ENCODE measurements around the gene CWC25. TPM values are rescaled to one million over a fixed set of nuclear protein-coding genes. Genes with fewer than 3 reads are reported as not detected.
A peak's percentile ranks its signal among the peaks of the same experiment; 100 is the strongest.

The CWC25 gene
- total RNA-seq, 4 donors from 2014 or later: 31.5 to 74.8 (median 34.4) TPM

- no peak overlapping the region for H3K27ac ChIP-seq
- no peaks in the 10 kb centered on the region for H3K9me3 ChIP-seq
- no peak overlapping the region for H3K4me3 ChIP-seq
- 88% methylated on average over 7 of the region's 7 CpGs for WGBS
- no peak for DNase-seq (ENCODE audit: low spot score in 2 of 2)
- no peaks in the 10 kb centered on the region for H3K4me1 ChIP-seq
- TF ChIP-seq, protein P1, sequence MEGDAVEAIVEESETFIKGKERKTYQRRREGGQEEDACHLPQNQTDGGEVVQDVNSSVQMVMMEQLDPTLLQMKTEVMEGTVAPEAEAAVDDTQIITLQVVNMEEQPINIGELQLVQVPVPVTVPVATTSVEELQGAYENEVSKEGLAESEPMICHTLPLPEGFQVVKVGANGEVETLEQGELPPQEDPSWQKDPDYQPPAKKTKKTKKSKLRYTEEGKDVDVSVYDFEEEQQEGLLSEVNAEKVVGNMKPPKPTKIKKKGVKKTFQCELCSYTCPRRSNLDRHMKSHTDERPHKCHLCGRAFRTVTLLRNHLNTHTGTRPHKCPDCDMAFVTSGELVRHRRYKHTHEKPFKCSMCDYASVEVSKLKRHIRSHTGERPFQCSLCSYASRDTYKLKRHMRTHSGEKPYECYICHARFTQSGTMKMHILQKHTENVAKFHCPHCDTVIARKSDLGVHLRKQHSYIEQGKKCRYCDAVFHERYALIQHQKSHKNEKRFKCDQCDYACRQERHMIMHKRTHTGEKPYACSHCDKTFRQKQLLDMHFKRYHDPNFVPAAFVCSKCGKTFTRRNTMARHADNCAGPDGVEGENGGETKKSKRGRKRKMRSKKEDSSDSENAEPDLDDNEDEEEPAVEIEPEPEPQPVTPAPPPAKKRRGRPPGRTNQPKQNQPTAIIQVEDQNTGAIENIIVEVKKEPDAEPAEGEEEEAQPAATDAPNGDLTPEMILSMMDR (IDR thresholded peaks at IDR 0.05): no peak
- no peak for TF ChIP-seq EP300 (IDR thresholded peaks at IDR 0.05)
- no peak for TF ChIP-seq POLR2A (IDR thresholded peaks at IDR 0.05)
- TF ChIP-seq POLR2AphosphoS5 (IDR thresholded peaks at IDR 0.05): no peak
- peaks cover 100% of the 10 kb centered on the region for H3K36me3 ChIP-seq
- no peaks in the 10 kb centered on the region for H3K27me3 ChIP-seq
Observed at GRCh38 chr17:38809828-38810227, 15.3 kb downstream of the CWC25 start.

DNA sequence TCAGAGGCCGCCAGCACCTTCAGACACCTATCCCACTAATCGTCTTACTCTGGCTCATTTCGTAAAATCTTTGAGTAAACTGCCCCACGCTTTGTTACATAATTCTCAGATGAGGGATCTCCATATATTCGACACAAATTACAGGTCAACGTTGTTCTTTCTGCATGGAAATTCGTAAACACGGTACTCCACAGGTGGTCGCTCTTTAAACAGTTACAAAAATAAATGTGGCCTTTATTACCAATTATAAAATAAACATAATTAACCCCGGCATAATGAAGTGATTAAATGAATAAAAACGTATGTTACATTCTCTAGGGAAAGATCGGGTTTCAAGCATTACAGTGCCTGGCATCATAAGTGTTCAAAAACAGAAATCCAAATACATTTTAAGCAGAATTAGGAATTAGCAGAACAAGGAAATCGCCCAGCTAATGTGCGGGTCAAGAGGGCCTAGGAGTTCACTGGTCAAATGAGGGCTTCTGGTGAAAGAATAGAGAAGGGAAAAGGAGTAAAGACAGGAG, 24.8 kb downstream of the CWC25 start:
- H3K36me3 ChIP-seq: peaks cover 39% of the 10 kb centered on the region
- H3K9me3 ChIP-seq: no peaks in the 10 kb centered on the region
- H3K27me3 ChIP-seq: no peaks in the 10 kb centered on the region
- peak overlapping the region; percentile 94 for H3K4me3 ChIP-seq
- DNase-seq (ENCODE audit: low spot score in 2 of 2): no peak
- H3K4me1 ChIP-seq: peaks cover 34% of the 10 kb centered on the region
- 15% methylated on average over 14 of the region's 14 CpGs for WGBS
- TF ChIP-seq POLR2AphosphoS5 (IDR thresholded peaks at IDR 0.05) (no peak), POLR2A (IDR thresholded peaks at IDR 0.05) (no peak), EP300 (IDR thresholded peaks at IDR 0.05) (no peak)
- TF ChIP-seq, protein P1 (IDR thresholded peaks at IDR 0.05): no peak
- peak overlapping the region; percentile 100 for H3K27ac ChIP-seq

DNA sequence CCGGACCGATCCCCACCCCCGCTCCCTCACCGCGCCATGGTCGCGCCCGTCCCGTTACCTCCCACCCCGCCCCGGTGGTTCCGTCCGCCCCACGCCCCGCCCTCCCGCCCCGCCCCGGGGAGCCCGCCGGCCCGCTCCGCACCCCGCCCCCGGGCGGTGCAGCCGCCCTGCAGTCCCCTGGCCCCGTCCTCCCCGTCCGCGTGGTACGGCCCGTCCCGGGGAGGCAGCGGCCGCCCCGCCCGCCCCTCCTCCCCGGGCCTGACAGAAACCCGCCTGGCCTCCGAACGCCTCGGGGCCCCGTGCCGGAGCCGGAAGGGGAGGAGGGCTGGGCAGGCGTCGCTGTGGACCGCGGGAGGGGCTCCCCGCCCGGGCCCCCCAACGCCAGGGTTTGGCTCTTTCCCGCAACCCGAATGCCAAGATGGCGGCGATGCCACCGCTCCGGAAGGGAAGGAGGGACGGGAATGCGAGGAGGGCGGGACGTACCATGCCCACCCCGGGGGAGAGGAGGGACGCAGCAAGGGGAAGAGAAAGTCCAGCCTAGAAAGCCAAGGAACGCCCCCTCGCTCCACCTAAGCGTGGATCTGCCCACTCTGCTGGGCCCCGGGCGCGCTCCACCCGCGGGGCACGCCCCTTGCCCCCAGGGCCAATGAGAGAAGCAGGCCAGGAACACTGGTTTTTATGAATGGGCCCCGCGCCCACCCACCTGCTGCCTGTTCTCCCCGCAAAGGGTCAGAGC, 25.5 kb downstream of the CWC25 start, which contains the start of gene PIP4K2B:
PIP4K2B (minus strand) TSS at position 56 of the 736 bp plus-strand sequence. CDS start 132 bp downstream, outside the sequence.
- Histone ChIP-seq H3K36me3 (peaks cover 33% of the 10 kb centered on the region), H3K4me1 (peaks cover 34% of the 10 kb centered on the region), H3K27me3 (no peaks in the 10 kb centered on the region), H3K4me3 (peak within 1 kb of the TSS; percentile 94), H3K27ac (peak within 1 kb of the TSS; percentile 100), H3K9me3 (no peaks in the 10 kb centered on the region)
- DNase-seq (ENCODE audit: low spot score in 2 of 2): peak; percentile 98
- peak in 1 of 2 donors; percentile 19 for TF ChIP-seq POLR2A (IDR thresholded peaks at IDR 0.05)
- TF ChIP-seq, protein P1 (IDR thresholded peaks at IDR 0.05): no peak
- no peak for TF ChIP-seq EP300 (IDR thresholded peaks at IDR 0.05)
- peak in 2 of 3 donors; percentile 85 to 92 for TF ChIP-seq POLR2AphosphoS5 (IDR thresholded peaks at IDR 0.05)
- WGBS: 8% methylated on average over 2 of the region's 76 CpGs

DNA sequence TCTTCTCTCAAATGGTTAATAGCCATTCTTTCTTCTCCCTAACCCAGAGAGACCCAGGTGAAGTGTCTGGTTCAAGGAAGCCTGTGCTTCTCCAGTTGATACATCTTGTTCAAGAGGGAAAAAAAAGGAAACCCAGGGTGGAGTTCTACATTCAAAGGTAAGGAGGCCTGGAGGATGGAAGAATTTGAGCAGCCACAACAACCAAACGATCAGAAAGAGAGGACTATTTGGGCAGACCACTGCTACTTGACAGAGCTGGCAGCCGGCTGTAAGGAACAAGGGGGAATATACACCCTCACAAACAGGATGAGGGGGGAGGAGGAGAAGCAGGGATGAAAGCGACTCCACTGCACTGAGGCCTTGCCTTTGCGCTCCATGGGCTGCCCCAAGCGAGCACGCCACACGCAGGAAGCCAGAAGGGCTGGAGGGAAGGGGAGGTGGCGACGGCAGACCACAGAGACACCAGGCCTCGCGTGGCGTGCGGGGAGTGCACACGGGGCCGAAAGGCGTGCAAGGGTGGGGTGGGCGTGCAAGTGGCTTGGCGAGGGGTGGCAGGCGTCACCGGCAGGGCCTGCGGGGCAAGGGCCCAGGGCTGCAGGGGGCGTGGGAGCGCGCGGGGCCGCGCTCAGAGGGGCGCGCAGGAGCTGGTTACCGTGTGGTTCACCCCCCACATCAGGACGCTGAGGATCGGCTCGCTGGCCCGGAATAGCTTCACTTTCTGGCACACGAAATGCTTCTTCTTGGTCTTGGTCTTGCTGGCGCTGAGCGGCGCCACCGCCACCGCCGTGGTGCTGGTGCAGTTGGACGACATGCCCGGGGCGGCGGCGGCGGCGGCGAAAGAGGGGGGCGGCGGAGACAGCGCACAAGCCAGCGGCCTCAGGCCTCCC, 26.3 kb downstream of the CWC25 start:
- peak in 1 of 2 donors; percentile 80 for DNase-seq (ENCODE audit: low spot score in 2 of 2)
- Histone ChIP-seq H3K4me1 (peaks cover 36% of the 10 kb centered on the region), H3K9me3 (no peaks in the 10 kb centered on the region), H3K27me3 (no peaks in the 10 kb centered on the region), H3K27ac (peak overlapping the region; percentile 100), H3K36me3 (peaks cover 25% of the 10 kb centered on the region), H3K4me3 (peak overlapping the region; percentile 94)
- peak in 1 of 3 donors; percentile 4 for TF ChIP-seq POLR2AphosphoS5 (IDR thresholded peaks at IDR 0.05)
- TF ChIP-seq, protein P1 (IDR thresholded peaks at IDR 0.05): no peak
- 0% methylated on average over 13 of the region's 53 CpGs for WGBS

Measured in suprapubic skin (tissue), 4 donors.